NCI-H2196 (cell line): ENCODE results near the gene MCM3.
A peak's percentile ranks its signal among the peaks of the same experiment; 100 is the strongest.

Source experiments
- DNase-seq: peaks from one replicate; lab custom pipeline; 2025; ENCODE audit not compliant: unreplicated experiment; lab: John Stamatoyannopoulos, UW

Gene MCM3

GRCh38 chr6:52303178-52303577 lies 18.6 kb upstream of the MCM3 start:
- no peak for DNase-seq

GRCh38 chr6:52301326-52301725 lies 16.8 kb upstream of the MCM3 start:
- DNase-seq: no peak

- DNase-seq: no peak
Measured at GRCh38 chr6:52300489-52300931, 16.0 kb upstream of the MCM3 start.

- no peak for DNase-seq
Measured at GRCh38 chr6:52299653-52300052, 15.1 kb upstream of the MCM3 start.

GRCh38 chr6:52297433-52297832 lies 12.9 kb upstream of the MCM3 start:
- DNase-seq: no peak

GRCh38 chr6:52293067-52293466 lies 8.5 kb upstream of the MCM3 start:
- DNase-seq: peak; percentile 81

- no peak for DNase-seq
Measured at GRCh38 chr6:52288841-52289240, 4.3 kb upstream of the MCM3 start.

GRCh38 chr6:52288216-52288615 lies 3.7 kb upstream of the MCM3 start:
- DNase-seq: no peak

GRCh38 chr6:52286798-52287432 lies 2.4 kb upstream of the MCM3 start:
- peak; percentile 70 for DNase-seq

- DNase-seq: no peak
Measured at GRCh38 chr6:52285177-52286068, 881 bp upstream of the MCM3 start.

GRCh38 chr6:52284131-52284459 lies 447 bp downstream of the MCM3 start:
- DNase-seq: peak; percentile 44

- no peak for DNase-seq
Measured at GRCh38 chr6:52283111-52283510, 1.4 kb downstream of the MCM3 start.

- no peak for DNase-seq
Measured at GRCh38 chr6:52276130-52276529, 8.4 kb downstream of the MCM3 start.

GRCh38 chr6:52271852-52272460 lies 12.6 kb downstream of the MCM3 start:
- no peak for DNase-seq

GRCh38 chr6:52263709-52264540 lies 20.6 kb downstream of the MCM3 start:
- peak; percentile 58 for DNase-seq

GRCh38 chr6:52262620-52263344 lies 21.8 kb downstream of the MCM3 start:
- no peak for DNase-seq

- no peak for DNase-seq
Measured at GRCh38 chr6:52261229-52261628, 23.3 kb downstream of the MCM3 start.

GRCh38 chr6:52260634-52261033 lies 23.9 kb downstream of the MCM3 start:
- DNase-seq: no peak

GRCh38 chr6:52255434-52255833 lies 29.1 kb downstream of the MCM3 start:
- no peak for DNase-seq

- DNase-seq: no peak
Measured at GRCh38 chr6:52254731-52255378, 29.7 kb downstream of the MCM3 start.
